Measurements from ENCODE around the gene ZBTB16. TPM values are rescaled to one million over a fixed set of nuclear protein-coding genes. Genes with fewer than 3 reads are reported as not detected.
A peak's percentile ranks its signal among the peaks of the same experiment; 100 is the strongest.

Gene ZBTB16
- polyA plus RNA-seq, 1 donor from 2014 or later, result 9.7 TPM

DNA sequence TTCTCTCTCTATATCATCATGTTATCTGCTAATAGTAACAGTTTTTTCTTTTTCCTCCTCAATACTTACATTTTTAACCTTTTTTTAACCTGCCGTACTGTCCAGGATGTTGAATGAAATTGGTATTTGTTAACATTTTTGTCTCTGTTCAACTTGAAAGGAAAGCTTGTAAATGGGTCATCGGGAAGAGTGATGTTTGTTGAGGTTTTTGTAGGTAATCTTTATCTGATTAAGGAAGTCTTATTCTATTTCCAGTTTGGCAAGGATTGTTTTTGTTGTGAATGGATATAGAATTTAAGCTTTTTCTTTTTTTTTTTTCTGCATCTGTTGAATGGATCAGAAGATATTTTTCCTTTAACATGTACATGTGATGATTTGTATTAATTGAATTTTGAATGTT is 228.6 kb downstream of the ZBTB16 start:
- no peaks in the 10 kb centered on the region for H3K4me1 Mint-ChIP-seq
- peaks cover 1% of the 10 kb centered on the region for H3K36me3 Mint-ChIP-seq
- H3K27me3 Mint-ChIP-seq, result peaks cover 1% of the 10 kb centered on the region
- no peaks in the 10 kb centered on the region for H3K9me3 Mint-ChIP-seq
- H3K4me3 Mint-ChIP-seq, result no peak overlapping the region
- H3K27ac Mint-ChIP-seq, result no peak overlapping the region

DNA sequence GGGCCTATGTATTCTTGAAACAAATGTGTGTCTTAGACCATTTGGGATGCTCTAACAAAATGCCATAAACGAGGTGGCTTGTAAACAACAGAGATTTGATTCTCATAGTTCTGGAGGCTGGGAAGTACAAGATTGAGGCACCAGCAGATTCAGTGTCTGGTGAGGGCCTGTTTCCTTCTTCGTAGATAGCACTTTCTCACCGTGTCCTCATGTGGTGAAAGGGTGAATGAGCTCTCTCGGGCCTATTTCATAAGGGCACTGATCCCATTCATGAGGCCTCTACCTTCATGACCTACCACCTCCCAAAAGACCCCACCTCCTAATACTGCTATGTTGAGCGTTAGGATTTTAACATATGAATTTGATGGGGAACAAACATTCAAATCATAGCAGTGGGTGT is 230.3 kb downstream of the ZBTB16 start:
- H3K27me3 Mint-ChIP-seq, result peaks cover 1% of the 10 kb centered on the region
- no peaks in the 10 kb centered on the region for H3K4me1 Mint-ChIP-seq
- peaks cover 1% of the 10 kb centered on the region for H3K36me3 Mint-ChIP-seq
- no peak overlapping the region for H3K4me3 Mint-ChIP-seq
- H3K27ac Mint-ChIP-seq, result no peak overlapping the region
- H3K9me3 Mint-ChIP-seq, result no peaks in the 10 kb centered on the region

DNA sequence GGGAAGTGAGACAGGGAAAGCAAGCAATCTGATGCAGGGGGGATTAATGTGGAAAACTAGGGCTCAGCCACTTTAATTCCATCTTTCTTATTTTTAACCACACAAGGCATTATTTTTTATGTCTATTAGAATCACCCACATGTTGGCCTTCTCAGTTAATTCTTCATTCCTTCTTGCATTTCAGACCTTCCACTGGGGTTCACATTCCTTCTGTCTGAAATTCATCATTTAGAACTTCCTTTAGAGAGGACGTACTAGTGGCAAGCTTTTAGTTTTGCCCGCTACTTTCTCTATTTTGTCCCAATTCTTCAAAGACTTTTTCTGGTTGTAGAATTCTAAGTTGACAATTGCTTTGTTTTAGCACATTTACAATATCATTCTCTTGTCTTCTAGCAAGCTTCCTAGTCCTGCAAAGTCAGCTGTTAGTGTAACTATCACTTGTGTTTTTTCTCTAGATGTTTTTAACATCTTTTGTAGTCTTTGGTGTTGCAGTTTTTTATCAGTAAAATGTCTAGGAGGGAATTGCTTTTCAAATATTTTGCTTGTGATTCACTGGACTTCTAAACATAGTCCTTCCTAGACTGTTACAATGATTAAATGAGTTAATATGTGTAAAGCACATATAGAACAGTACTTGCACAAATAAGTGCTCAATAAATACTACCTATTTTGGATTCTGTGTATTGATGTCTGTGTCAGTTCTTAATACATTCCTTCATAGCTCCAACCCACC is 231.2 kb downstream of the ZBTB16 start:
- Mint-ChIP-seq H3K36me3 (peaks cover 1% of the 10 kb centered on the region), H3K4me1 (no peaks in the 10 kb centered on the region), H3K27me3 (peaks cover 3% of the 10 kb centered on the region), H3K9me3 (no peaks in the 10 kb centered on the region), H3K27ac (no peak overlapping the region), H3K4me3 (no peak overlapping the region)

DNA sequence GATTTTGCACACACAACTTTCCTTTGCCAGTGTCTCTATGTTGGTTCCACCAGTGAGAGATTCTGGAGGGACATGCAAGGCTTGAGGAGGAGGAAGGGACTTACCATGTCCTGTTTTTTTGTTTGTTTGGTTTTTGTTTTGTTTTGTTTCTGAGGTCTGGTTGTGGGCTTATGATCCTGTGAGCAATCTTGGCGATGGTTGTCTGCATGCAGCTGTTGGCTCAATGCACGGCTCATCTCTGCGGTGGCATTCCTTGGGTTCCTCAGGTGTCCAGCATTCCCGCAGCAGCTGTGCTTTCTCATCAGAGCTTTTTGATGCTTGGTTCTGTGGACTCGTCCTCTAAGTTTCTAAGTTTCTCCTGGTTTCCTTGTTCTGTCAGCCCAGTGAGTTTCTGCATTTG is 231.9 kb downstream of the ZBTB16 start:
- no peaks in the 10 kb centered on the region for H3K9me3 Mint-ChIP-seq
- no peak overlapping the region for H3K27ac Mint-ChIP-seq
- H3K4me3 Mint-ChIP-seq, result no peak overlapping the region
- peaks cover 3% of the 10 kb centered on the region for H3K36me3 Mint-ChIP-seq
- peaks cover 10% of the 10 kb centered on the region for H3K27me3 Mint-ChIP-seq
- no peaks in the 10 kb centered on the region for H3K4me1 Mint-ChIP-seq

DNA sequence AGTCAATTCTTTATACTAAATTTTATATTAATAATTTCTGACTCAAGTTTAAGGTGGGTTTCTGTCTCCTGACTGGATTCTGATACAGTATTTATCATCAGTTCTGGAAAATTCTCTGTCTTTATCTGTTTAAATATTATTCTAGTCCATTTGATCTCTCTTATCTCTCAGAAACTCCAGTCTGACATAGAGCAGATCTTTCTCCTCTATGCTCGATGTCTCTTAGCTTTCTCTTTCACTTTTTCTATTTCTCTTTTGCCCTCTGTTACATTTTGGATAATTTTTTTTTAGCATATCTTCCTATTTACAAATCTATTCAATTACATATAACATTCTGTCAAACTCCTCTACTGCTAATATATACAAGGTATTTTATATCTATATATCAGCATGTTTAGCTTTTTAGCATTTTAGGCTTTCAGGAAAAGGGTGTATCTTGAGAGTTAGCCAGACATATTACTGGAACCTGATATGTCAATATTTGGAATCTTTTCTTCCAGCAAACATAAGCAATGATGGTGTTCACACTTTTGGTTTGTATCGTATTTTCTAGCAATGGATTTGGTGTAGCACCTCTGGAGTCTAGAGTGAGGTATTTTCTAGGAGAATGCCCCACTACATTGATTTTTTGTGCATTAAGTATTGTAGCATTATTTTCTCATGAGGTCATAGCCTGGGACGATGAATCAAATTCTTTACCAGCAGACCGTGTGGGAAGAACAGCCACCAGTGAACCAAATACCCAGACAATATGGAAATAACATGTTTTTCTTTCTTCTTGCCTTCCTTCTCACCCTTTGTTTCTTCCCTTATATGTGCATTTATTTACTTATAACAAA is 232.6 kb downstream of the ZBTB16 start:
- Mint-ChIP-seq H3K4me1 (no peaks in the 10 kb centered on the region), H3K4me3 (no peak overlapping the region), H3K27me3 (peaks cover 10% of the 10 kb centered on the region), H3K27ac (no peak overlapping the region), H3K9me3 (no peaks in the 10 kb centered on the region), H3K36me3 (peaks cover 3% of the 10 kb centered on the region)

DNA sequence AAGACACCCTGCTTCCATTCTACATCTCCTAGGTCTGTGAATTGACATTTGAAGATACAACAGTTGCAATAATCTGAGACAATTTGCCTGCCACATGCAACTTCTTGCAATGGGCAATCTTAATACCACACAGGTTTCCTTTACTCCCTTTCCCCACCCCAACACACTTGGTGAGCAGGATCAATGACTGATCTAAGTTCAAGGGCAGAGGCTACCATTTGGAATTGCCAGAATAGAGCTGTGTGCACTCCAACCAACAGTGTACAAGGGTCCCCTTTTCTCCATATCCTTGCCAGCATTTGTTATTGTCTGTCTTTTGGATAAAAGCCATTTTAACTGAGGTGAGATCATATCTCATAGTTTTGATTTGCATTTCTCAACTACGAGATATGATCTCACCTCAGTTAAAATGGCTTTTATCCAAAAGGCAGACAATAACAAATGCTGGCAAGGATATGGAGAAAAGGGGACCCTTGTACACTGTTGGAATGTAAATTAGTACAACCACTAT is 233.7 kb downstream of the ZBTB16 start:
- Mint-ChIP-seq H3K4me3 (no peak overlapping the region), H3K9me3 (no peaks in the 10 kb centered on the region), H3K36me3 (peaks cover 3% of the 10 kb centered on the region), H3K27ac (no peak overlapping the region), H3K27me3 (peaks cover 13% of the 10 kb centered on the region), H3K4me1 (no peaks in the 10 kb centered on the region)

DNA sequence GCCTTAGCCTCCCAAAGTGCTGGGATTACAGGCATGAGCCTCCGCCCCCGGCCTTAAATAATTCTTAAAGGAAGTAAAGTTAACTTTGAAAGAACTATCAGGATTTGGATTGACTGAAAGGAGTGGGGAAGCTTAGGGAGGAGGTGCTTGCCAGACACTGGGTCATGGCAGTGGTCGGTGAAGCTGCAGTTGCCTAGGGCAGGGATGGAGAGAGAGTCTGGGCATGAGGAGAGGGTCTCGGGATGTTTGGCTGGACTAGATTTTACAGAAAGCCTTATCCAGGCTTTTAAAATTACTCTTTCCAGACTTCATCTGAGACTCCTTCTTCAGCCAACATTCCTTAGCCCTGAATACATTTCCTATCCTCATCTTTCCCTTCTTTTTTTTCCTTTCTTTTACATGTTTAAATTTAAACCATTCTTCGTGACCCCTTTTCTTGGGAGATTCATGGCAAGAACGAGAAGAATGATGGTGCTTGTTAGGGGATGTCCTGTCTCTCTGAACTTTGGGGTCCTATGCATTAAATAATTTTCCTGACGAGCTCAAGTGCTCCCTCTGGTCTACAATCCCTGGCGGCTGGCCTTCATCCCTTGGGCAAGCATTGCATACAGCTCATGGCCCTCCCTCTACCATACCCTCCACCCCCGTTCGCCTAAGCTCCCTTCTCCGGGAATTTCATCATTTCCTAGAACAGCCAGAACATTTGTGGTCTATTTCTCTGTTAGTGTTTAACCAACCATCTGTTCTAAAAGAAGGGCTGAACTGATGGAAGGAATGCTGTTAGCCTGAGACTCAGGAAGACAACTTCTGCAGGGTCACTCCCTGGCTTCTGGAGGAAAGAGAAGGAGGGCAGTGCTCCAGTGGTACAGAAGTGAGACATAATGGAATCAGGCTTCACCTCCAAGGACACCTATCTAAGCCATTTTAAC is 236.4 kb downstream of the ZBTB16 start, which contains the start of gene NNMT:
Gene NNMT (plus strand): TSS at position 724 of the 929 bp plus-strand sequence. CDS start 158 bp downstream, at position 882.
- H3K9me3 Mint-ChIP-seq, result peaks cover 1 to 14% (median 7%) of the 10 kb centered on the region in 3 donors
- peak within 1 kb of the TSS in 1 of 4 donors; percentile 66 for H3K4me3 Mint-ChIP-seq
- H3K27me3 Mint-ChIP-seq, result peaks cover 14% of the 10 kb centered on the region
- H3K4me1 Mint-ChIP-seq, result no peaks in the 10 kb centered on the region
- peaks cover 2% of the 10 kb centered on the region for H3K36me3 Mint-ChIP-seq
- no peak within 1 kb of the TSS for H3K27ac Mint-ChIP-seq

DNA sequence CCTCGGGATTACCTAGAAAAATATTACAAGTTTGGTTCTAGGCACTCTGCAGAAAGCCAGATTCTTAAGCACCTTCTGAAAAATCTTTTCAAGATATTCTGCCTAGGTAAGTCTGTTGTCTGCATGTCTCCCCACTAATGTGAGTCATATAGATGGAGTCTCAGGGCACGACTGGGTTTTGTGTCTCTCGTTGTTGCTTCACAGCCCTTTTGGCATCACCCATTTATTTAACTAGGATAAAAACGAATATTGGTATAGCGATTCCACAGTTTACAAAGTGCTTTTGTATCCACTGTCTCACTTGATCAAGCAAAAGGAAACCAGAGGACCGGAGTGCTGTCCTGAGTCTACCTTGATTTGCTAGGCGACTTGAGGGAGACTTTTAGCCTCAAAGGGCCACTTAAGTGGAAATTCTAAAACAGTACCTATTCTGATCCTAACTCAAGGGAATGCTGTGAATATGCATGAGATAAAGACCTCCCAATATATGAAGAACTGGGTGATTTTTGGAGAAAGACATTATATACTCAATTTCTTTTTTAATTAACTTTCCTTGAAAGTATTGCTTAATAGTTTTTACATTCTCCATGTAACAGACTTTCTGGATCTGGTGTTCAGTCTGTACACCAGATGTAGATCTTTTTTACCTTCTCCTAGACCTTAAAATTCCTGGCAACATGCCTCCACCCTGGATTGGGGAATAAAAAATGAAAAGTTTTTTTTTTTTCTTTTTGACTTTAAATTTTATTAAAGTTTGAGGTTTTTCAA is 237.3 kb downstream of the ZBTB16 start:
- peaks cover 2% of the 10 kb centered on the region for H3K36me3 Mint-ChIP-seq
- H3K27ac Mint-ChIP-seq, result no peak overlapping the region
- no peaks in the 10 kb centered on the region for H3K4me1 Mint-ChIP-seq
- H3K27me3 Mint-ChIP-seq, result peaks cover 14% of the 10 kb centered on the region
- no peak overlapping the region for H3K4me3 Mint-ChIP-seq
- H3K9me3 Mint-ChIP-seq, result peaks cover 1 to 20% (median 7%) of the 10 kb centered on the region in 3 donors

DNA sequence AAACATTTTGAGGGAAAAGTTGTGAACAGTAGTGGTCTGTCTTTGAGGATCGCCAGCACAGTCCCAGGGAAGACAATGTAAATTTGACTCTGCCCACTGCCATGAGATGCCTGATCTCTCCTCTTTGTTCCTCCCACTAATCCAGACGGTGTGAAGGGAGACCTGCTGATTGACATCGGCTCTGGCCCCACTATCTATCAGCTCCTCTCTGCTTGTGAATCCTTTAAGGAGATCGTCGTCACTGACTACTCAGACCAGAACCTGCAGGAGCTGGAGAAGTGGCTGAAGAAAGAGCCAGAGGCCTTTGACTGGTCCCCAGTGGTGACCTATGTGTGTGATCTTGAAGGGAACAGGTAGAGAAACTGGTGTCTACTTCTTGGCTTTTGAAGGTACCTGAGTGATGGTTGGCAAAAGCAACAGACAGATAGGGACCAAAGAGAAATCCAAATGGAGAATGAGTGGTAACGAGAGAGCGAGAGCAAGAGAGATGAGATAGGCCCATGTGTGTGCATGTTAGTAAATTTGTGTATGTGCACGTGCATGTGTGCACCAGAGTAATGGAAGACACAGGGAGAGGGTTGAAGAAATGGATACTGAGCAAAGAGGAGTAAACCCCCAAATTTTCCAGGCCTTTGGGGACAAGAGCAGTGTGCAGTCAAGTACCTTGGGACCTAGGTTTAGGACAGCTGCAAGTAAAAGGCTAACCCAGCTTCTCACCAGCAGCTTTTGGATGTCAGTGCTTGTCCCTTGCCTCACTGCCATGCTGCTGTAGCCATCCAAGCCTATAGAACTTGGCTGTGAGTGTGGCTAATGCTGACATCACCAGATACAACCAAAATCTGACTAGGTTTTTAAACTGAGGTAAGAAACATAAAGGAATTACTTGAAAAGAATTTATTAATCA is 238.5 kb downstream of the ZBTB16 start:
- Mint-ChIP-seq H3K4me3 (no peak overlapping the region), H3K4me1 (no peaks in the 10 kb centered on the region), H3K27me3 (peaks cover 13% of the 10 kb centered on the region), H3K9me3 (peaks cover 1 to 20% (median 7%) of the 10 kb centered on the region in 3 donors), H3K27ac (no peak overlapping the region), H3K36me3 (peaks cover 2% of the 10 kb centered on the region)

DNA sequence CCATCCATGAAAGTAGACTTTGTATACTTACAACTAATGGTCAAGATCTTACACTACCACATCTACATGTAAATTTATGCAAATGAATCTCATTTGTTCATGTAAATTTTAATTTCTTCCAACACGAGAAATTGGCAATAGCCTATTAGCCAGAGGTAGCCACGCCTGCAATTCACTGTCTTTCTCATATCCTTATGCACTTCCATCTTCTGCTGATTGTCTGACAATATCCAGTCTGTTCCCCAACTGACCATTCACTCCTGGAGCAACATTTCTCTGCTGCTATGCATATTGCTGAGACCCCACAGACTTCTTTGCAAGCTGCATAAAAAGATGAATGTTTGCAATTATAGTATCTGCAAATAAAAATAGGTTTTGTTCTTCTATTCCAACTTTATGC is 239.2 kb downstream of the ZBTB16 start:
- Mint-ChIP-seq H3K4me1 (no peaks in the 10 kb centered on the region), H3K27ac (no peak overlapping the region), H3K27me3 (peaks cover 13% of the 10 kb centered on the region), H3K36me3 (peaks cover 2% of the 10 kb centered on the region), H3K9me3 (peaks cover 1 to 20% (median 7%) of the 10 kb centered on the region in 3 donors), H3K4me3 (no peak overlapping the region)

Data from IgD-negative memory B cell (primary cell).